AG08395 (cell line): ENCODE results near the gene ANKRD13D.
"Not testable (repeated sequence)": the region's sequence is repeated elsewhere in the genome, so short reads cannot be mapped to it uniquely, and the experiment has no call there.

Experiments used
- DNase-seq: peaks from one replicate; pipeline ENCODE4 v3.0.0; 2012; ENCODE audit warnings: mixed read lengths, low spot score

ANKRD13D gene

GRCh38 chr11:67317205-67317887, 28.2 kb downstream of the ANKRD13D start:
- DNase-seq = peak; percentile 99

DNA sequence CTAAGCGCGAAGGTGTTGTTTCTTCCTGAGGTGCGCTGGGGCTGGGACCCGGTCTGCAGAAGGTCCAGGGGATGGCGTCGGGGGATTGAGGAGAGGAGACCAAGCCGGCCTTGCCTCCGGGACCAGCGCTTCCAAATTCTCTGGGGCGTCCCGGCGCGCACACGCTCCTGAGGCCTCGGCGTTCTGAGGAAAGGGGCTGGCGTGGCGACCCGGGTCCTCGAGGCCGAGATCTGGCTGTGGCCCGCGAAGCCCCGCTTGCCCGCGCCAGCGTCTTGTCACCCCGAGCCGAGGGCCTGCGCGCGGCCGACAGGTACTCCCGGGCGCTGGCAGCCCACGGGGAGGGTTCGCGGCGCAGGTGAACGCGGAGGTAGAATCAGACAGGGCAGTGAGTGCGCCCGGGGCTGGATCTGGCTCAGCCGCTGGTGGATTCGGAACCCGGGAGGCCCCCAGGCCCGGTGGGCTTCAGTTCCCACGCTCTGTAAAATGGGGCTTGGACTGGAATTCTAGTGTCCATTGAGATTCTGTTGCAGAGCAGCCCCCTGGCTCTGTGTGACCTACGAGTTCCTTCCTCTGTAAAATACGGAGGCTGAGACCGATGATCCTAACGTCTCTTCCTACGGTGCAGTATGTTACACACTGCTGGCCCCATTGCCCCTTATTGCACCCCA, 28.9 kb downstream of the ANKRD13D start:
- DNase-seq = peak; percentile 7

GRCh38 chr11:67318876-67319275, 29.8 kb downstream of the ANKRD13D start:
- not testable (repeated sequence) for DNase-seq

GRCh38 chr11:67320011-67320410, 30.9 kb downstream of the ANKRD13D start:
- no peak for DNase-seq

- DNase-seq = no peak
Measured at GRCh38 chr11:67320691-67321090, 31.6 kb downstream of the ANKRD13D start.

DNA sequence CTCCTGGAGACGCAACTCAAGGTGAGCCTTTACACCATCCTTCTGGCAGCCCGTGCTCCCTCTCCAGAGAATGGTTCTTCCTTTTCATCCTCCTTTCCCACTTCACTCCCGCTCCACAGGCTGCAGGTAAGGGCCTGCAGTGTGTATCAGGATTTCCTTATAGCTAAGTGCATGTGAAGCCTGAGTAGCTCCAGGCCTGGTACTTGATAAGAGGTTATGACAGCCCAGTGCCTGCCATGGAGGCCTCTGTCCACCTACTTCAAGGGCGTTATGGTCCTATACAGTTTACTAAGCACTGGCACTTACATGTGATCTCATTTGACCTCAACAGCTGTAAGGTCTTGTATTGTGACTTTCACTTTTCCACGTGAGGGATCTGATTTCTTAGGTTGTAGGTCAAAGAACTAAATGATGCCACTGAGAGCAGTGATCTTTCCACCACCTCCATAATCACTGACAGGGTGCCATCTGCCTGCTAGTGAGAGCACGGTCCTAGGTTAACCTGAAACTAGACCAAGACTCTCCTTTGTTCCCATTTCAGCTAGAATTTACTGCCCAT, 32.3 kb downstream of the ANKRD13D start:
- no peak for DNase-seq

DNA sequence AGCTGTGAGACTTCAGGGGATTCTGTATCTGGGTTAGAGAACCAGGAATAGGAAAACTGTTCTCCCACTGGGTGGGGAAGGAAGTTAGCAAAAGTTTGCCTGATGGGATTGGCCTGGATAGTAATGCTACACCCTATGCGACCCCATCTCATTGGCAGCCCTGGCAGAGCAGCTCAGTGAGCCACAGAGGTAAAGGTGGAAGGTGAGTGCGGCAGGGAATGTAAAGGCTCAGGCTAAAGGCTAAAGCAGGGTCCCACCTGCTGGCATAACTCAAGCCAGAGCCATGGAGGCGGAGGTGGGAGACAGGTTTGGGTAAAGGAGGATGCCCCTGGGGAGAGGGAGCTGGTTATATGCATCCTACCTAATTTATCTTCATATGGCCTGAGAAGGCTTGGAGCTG, 32.9 kb downstream of the ANKRD13D start:
- DNase-seq = no peak

GRCh38 chr11:67323526-67323925, 34.4 kb downstream of the ANKRD13D start:
- DNase-seq = no peak

- no peak for DNase-seq
Measured at GRCh38 chr11:67332081-67332691, 43.1 kb downstream of the ANKRD13D start.

- DNase-seq = no peak
Measured at GRCh38 chr11:67337257-67337656, 48.2 kb downstream of the ANKRD13D start.

DNA sequence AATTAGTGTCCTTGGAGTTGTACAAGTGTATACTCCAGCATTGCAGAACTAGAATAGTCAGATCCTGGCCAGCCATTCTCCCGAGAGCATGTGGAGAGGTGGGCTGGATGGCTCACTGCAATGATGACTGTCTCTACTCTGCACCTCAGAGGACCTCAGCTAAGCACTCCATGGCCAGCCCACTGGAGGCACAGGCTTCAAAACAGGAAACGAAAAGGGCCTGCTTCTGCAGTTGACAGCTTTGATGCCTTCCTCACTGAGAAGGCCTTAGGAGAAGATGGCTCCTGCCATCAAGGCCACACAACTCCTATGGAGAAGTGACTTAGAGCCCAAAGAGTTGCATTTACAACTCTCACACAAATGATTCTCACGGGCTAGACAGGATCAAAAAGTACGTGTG, 55.2 kb downstream of the ANKRD13D start:
- no peak for DNase-seq

DNA sequence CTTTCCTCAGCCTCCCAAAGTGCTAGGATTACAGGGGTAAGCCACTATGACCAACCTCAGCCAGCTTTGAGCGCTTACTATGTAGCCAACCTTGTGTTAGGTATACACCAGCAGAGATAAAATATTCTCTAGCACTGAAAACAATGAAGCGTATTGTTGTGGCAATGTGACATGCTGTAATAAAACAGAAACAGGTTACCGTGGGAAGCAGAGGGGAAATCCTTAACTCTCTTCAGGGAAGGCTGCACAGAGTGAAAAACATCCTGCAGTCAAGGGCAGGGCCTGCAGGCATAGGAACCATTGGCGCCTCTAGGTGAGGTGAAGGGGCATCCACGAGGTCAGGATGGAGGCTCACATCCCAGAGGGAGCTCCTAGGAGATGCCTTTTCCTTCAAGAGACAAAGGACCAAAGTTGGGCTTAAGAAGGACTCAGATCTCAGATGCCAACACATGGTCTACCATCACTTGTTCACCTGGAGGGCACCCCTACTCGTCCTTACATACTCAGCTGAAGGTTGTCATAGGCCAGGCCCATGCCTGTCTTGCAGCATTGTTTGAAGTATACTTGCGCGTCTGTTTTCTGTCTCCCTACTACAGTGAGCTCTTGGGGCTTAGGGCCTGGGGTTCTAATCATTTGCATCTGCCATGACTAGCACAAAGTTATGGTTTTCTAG, 56.3 kb downstream of the ANKRD13D start:
- DNase-seq = no peak

GRCh38 chr11:67345920-67346819, 57.1 kb downstream of the ANKRD13D start:
- peak; percentile 34 for DNase-seq

DNA sequence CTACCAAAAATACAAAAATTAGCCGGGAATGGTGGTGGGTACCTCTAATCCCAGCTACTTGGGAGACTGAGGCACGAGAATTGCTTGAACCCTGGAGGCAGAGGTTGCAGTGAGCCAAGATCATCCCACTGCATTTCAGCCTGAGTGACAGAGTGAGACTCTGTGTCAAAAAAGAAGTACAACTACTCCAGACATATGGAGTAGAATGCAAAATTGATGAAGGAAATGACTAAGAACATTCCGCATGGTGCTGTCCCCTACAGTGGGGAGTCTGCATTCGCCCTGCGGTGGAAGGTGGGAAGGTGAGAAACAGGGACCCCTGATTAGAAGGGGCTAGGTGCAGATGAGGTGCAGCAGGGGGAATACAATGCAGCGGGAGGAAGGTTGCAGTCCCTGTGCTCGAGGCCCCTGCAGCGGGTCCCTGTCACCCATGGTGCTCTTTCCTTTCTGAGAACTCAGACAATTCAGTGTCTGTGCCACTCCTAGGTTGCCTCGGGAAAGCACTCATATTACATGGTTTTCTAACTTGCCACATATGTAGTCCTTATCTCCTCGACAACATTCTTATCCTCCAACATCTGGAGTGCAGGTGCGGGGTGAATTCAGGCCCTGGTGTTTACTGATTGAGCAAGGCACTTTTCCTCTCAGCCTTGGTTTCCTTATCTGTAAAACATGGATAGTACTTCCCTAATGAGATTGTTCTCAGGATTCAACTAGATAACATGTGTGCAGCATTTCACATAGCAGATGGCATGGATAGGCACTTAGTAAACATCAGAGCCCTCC, 59.1 kb downstream of the ANKRD13D start:
- no peak for DNase-seq

- DNase-seq = no peak
Measured at GRCh38 chr11:67349036-67349435, 59.9 kb downstream of the ANKRD13D start.

GRCh38 chr11:67349457-67349856, 60.4 kb downstream of the ANKRD13D start:
- DNase-seq = no peak

- DNase-seq = no peak
Measured at GRCh38 chr11:67349928-67350465, 60.9 kb downstream of the ANKRD13D start.

DNA sequence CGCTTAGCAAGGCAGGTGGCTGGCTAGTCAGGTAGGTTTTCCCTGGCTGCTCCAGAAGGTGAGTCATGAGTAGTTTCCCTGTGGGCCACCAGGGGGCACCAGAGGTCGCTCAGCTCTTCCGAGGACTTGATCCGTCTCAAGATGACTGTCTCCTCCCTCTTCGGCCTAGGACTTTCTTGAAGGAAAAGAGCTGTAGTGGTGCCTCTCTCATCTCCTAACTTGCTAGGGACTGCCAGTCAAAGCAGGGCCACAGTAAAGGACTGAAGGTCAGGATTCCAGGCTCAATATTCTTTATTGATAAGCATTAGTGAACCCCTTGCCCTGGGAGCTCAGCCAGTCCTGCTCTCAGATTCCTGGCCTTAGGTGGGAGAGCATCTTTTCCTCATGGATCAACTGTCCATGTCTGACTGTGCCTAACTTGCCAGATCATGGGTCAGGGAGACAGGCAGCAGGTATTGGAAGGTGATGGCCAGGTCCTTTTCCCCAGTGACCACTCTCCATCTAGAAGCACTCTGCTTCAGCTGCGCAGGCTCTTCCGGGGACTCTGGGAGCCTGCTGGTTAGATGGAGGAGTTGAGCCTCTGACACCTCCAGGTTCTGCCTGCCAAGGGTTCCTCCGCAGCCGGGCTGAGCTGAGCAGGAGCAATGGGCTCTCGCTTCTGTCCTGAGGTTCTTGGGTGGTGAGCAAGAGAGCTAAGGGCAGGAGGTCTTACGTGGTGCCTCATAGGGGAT, 62.3 kb downstream of the ANKRD13D start:
- DNase-seq = peak; percentile 83
